Activated T-helper 1 cell treated with anti-CD3 and anti-CD28 coated beads, Interleukin-12 subunit alpha, Interleukin-12 subunit beta, Interleukin-2, Interleukin-4 antibody, amounts not matched to agents 30 ng/mL and 10 ng/mL and 1 ng/mL, durations not matched to agents 14 hours and 24 hours and 36 hours (primary cell): ENCODE measurements around the gene AP3D1. TPM values are rescaled to one million over a fixed set of nuclear protein-coding genes. Genes with fewer than 3 reads are reported as not detected.
A peak's percentile ranks its signal among the peaks of the same experiment; 100 is the strongest.

Experiments used
- DNase-seq: peaks from one replicate; pipeline ENCODE4 v3.0.0; 2021; ENCODE audit warnings: low spot score
- H3K27ac Mint-ChIP-seq: one replicate; pipeline ENCODE4 v1.8.0; 2021; ENCODE audit warnings: mild to moderate bottlenecking, mixed read lengths
- H3K27me3 Mint-ChIP-seq: one replicate; pipeline ENCODE4 v1.8.0; 2022; ENCODE audit warnings: mild to moderate bottlenecking, moderate library complexity, mixed read lengths; ENCODE audit not compliant: insufficient read depth
- H3K36me3 Mint-ChIP-seq: one replicate; pipeline ENCODE4 v1.8.0; 2021; ENCODE audit warnings: low read depth, mixed read lengths
- H3K4me1 Mint-ChIP-seq: one replicate; pipeline ENCODE4 v1.8.0; 2021; ENCODE audit warnings: low read depth, mixed read lengths
- H3K4me3 Mint-ChIP-seq: one replicate; pipeline ENCODE4 v1.8.0; 2021; ENCODE audit warnings: mild to moderate bottlenecking, moderate library complexity, mixed read lengths
- H3K9me3 Mint-ChIP-seq: one replicate; pipeline ENCODE4 v1.8.0; 2021; ENCODE audit warnings: mixed read lengths
- intact Hi-C: fragments of 100-400 bp; cut with micrococcal nuclease; formaldehyde crosslinking; loops from one replicate; pipeline ENCODE4 v1.15.1; 2024
- total RNA-seq: library from RNA; stranded (reverse); gene quantifications from 2 replicates; pipeline ENCODE4 v1.2.3, GENCODE V29; 2022

AP3D1 gene
- total RNA-seq, 1 donor from 2014 or later = 124 TPM

- no peak for DNase-seq
- Mint-ChIP-seq H3K9me3 (no peaks in the 10 kb centered on the region), H3K4me1 (no peaks in the 10 kb centered on the region), H3K27ac (no peak overlapping the region), H3K36me3 (peaks cover 26% of the 10 kb centered on the region), H3K4me3 (no peak overlapping the region), H3K27me3 (no peaks in the 10 kb centered on the region)
- intact Hi-C loops = no loop called here
Observed at GRCh38 chr19:2190848-2191455, 39.6 kb upstream of the AP3D1 start.

DNA sequence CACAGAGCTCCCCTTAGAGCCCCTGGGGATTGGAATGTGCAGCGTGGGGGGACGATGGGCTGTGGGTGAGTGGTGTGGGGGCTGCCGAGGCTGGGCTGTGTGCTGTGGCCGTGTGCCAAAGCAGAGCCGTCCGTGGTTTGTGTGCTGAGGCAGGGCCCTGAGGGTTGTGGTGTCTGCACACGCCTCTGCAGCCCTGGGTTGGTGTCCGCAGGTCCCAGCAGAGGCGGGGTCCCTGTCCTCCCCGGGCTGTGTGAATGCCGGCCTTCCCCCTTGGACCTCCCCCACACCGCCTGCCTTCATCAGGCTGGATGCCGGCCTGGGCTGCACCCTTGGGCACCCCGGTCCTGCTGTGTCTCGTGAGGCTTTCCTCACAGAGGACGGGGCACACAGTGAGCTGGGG, 38.5 kb upstream of the AP3D1 start:
- no peaks in the 10 kb centered on the region for H3K27me3 Mint-ChIP-seq
- H3K27ac Mint-ChIP-seq = no peak overlapping the region
- intact Hi-C loops = no loop called here
- H3K9me3 Mint-ChIP-seq = no peaks in the 10 kb centered on the region
- H3K4me3 Mint-ChIP-seq = no peak overlapping the region
- peaks cover 31% of the 10 kb centered on the region for H3K36me3 Mint-ChIP-seq
- no peak for DNase-seq
- H3K4me1 Mint-ChIP-seq = peaks cover 4% of the 10 kb centered on the region

GRCh38 chr19:2188708-2189385, 37.5 kb upstream of the AP3D1 start:
- peak overlapping the region; percentile 58 for H3K27ac Mint-ChIP-seq
- DNase-seq = no peak
- peaks cover 39% of the 10 kb centered on the region for H3K36me3 Mint-ChIP-seq

GRCh38 chr19:2187159-2187558, 35.8 kb upstream of the AP3D1 start:
- no peak overlapping the region for H3K4me3 Mint-ChIP-seq
- H3K27me3 Mint-ChIP-seq = no peaks in the 10 kb centered on the region
- H3K9me3 Mint-ChIP-seq = no peaks in the 10 kb centered on the region
- H3K36me3 Mint-ChIP-seq = peaks cover 31% of the 10 kb centered on the region
- peaks cover 9% of the 10 kb centered on the region for H3K4me1 Mint-ChIP-seq
- intact Hi-C loops = no loop called here
- DNase-seq = no peak
- peak overlapping the region; percentile 52 for H3K27ac Mint-ChIP-seq

More at GRCh38 chr19:2188708-2189385, 37.5 kb upstream of the AP3D1 start:
- Mint-ChIP-seq H3K27me3 (no peaks in the 10 kb centered on the region), H3K9me3 (no peaks in the 10 kb centered on the region), H3K4me3 (no peak overlapping the region), H3K4me1 (peaks cover 9% of the 10 kb centered on the region)
- intact Hi-C loops = no loop called here

DNA sequence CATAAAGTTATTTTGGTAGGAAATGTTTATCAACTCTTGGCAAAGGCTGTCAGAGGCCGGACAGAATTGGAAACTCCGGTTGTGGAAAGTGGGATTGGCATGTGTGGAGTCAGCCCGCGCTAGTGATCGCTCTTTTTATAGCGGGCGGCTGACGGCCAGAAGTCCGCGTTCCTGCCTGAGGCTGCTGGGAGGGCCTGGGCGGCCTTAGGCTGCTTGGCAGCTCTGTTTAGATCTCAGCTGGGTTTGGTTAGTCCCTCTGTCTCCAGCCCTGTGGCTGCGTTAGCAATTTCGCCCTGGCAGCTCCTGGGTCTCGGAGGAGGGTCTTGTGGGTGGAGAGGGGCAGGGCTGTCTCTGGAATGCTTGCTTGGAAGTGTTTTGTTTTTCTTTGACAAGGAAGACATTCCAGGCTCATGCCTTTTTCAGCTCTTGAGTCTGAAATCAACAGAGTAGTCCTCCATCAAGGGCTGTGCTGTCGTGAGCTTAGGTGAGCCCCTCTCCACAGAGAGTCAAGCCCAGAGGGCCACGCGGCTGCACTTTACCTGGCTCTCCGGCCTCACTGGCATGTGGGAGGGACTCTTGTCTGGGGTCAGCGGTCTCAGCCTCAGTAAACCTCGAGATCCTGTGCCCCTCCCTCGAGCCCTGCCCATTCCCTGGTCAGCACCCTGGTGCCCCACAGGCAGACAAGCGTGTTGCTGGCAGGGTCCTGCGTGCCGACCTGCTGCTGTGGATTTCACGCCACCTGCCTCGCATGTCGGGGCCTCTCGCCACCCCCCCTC, 34.9 kb upstream of the AP3D1 start:
- DNase-seq = no peak
- Mint-ChIP-seq H3K27ac (no peak overlapping the region), H3K4me1 (peaks cover 9% of the 10 kb centered on the region), H3K27me3 (no peaks in the 10 kb centered on the region), H3K36me3 (peaks cover 28% of the 10 kb centered on the region), H3K4me3 (no peak overlapping the region), H3K9me3 (no peaks in the 10 kb centered on the region)
- intact Hi-C loops = no loop called here

- peaks cover 9% of the 10 kb centered on the region for H3K4me1 Mint-ChIP-seq
- intact Hi-C loops = no loop called here
- no peak overlapping the region for H3K27ac Mint-ChIP-seq
- peaks cover 31% of the 10 kb centered on the region for H3K36me3 Mint-ChIP-seq
- H3K4me3 Mint-ChIP-seq = no peak overlapping the region
- no peaks in the 10 kb centered on the region for H3K27me3 Mint-ChIP-seq
- no peak for DNase-seq
- H3K9me3 Mint-ChIP-seq = no peaks in the 10 kb centered on the region
Observed at GRCh38 chr19:2185734-2186070, 34.3 kb upstream of the AP3D1 start.

GRCh38 chr19:2184422-2184975, 33.1 kb upstream of the AP3D1 start:
- Mint-ChIP-seq H3K27me3 (no peaks in the 10 kb centered on the region), H3K27ac (no peak overlapping the region), H3K9me3 (no peaks in the 10 kb centered on the region), H3K36me3 (peaks cover 35% of the 10 kb centered on the region), H3K4me3 (no peak overlapping the region), H3K4me1 (peaks cover 9% of the 10 kb centered on the region)
- DNase-seq = no peak
- intact Hi-C loops = no loop called here

GRCh38 chr19:2181633-2181997, 30.2 kb upstream of the AP3D1 start:
- Mint-ChIP-seq H3K27me3 (no peaks in the 10 kb centered on the region), H3K4me3 (no peak overlapping the region), H3K9me3 (no peaks in the 10 kb centered on the region), H3K4me1 (peaks cover 9% of the 10 kb centered on the region), H3K36me3 (peaks cover 28% of the 10 kb centered on the region), H3K27ac (no peak overlapping the region)
- DNase-seq = no peak
- intact Hi-C loops = no loop called here

DNA sequence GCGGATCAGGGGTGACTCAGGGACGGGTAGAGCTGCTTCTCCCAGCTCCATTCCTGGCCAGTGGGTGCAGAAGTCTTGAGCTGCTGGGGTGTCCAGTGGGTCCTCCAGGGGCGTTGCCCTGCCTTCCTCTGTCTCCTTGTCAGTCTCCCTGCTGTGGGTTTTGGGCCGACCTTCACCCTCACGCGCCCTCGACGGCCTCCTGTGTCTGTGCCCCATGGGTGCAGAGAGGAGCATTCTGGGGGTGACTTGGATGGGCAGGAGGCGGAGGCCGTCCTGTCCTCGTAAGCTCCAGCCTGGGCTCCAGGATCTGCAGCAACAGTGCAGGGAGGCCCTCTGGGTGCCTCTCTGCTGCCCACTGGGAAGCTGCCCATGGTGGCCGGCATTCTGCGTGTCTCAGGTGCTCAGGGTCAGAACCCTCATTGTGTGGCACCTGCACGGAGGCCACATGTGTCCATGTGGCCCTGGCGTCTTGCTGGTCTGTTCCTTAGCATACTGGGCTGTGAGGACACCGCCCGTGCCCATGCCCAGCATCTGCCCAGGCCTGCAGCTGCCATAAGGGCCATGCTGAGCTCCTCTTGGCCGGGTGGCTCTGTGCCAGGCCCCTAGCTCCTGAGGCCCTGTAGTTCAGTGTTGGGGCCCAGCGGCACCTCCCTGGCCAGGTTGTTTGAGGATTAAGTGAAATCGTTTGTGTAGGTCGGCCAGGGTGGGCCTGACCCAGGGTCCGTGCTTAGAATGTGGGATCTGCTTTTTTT, 29.7 kb upstream of the AP3D1 start:
- Mint-ChIP-seq H3K36me3 (peaks cover 26% of the 10 kb centered on the region), H3K27me3 (no peaks in the 10 kb centered on the region), H3K27ac (no peak overlapping the region), H3K9me3 (no peaks in the 10 kb centered on the region), H3K4me3 (no peak overlapping the region), H3K4me1 (peaks cover 9% of the 10 kb centered on the region)
- intact Hi-C loops = no loop called here
- DNase-seq = no peak

- peak overlapping the region; percentile 78 for H3K27ac Mint-ChIP-seq
- no peaks in the 10 kb centered on the region for H3K27me3 Mint-ChIP-seq
- no peak overlapping the region for H3K4me3 Mint-ChIP-seq
- no peaks in the 10 kb centered on the region for H3K9me3 Mint-ChIP-seq
- intact Hi-C loops = no loop called here
- DNase-seq = no peak
- peaks cover 21% of the 10 kb centered on the region for H3K36me3 Mint-ChIP-seq
- H3K4me1 Mint-ChIP-seq = peaks cover 7% of the 10 kb centered on the region
Observed at GRCh38 chr19:2180114-2180513, 28.7 kb upstream of the AP3D1 start.

DNA sequence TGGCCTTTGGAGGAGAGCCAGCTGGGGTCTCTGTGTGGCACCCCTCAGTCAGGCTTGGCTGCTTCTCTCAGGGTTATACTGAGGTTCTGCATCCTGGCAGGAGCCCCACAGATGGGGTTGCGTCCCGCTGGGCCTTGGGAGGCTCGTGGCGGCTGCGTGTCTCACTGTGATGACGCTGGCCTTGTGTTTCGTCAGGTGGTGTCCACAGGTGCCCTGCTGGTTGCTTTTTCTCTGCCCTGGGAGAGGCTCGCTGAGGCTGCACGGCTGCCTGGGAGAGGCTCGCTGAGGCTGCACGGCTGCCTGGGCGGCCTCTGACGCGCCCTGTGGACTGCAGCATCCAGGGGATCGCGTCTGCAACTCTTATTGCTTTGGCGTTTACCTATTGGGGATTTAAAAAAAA, 27.7 kb upstream of the AP3D1 start:
- Mint-ChIP-seq H3K4me3 (no peak overlapping the region), H3K36me3 (peaks cover 17% of the 10 kb centered on the region), H3K9me3 (no peaks in the 10 kb centered on the region), H3K27ac (no peak overlapping the region), H3K27me3 (no peaks in the 10 kb centered on the region), H3K4me1 (peaks cover 3% of the 10 kb centered on the region)
- intact Hi-C loops = no loop called here
- DNase-seq = no peak

DNA sequence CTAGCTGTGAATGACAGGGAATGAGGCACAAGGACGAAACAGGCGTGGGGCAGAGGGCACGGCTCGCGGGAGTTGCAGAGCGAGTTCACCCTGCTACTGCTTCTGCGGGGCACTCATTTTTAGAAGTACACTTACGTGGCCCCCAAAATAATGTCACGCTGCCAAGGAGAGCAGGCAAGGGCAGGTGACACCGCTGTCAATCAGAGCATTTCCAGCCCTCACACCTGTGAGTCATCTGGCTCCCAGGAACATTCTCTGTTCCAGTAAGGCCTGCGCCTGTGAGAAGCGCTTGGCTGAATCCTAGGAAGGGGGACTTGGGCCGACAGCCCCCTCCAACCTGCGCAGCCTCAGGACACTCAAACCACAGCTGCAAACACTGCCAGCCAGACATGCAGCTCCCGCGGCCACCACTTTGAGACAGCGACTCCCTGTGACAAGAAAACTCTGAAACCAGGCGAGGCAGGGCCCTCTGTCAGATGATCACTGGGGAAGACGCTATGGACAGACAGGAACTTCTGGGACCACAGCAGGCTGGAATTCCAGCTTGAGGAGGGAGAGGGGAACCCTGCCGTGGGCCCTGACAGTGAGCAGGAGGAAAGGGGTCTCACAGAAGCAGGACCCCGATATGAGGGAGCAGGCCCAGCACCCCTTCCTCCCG, 25.1 kb upstream of the AP3D1 start:
- no peak overlapping the region for H3K27ac Mint-ChIP-seq
- H3K4me3 Mint-ChIP-seq = no peak overlapping the region
- H3K9me3 Mint-ChIP-seq = no peaks in the 10 kb centered on the region
- intact Hi-C loops = no loop called here
- no peaks in the 10 kb centered on the region for H3K27me3 Mint-ChIP-seq
- no peak for DNase-seq
- H3K36me3 Mint-ChIP-seq = peaks cover 18% of the 10 kb centered on the region
- H3K4me1 Mint-ChIP-seq = peaks cover 18% of the 10 kb centered on the region
